Body of pancreas (tissue), 4 donors: ENCODE data around the gene ASCC3.

Source experiments
- POLR2A ChIP-seq, 3 donors: fragments of 450-650 bp; IDR thresholded peaks; one replicate each; pipeline ENCODE4 v1.6.1; 2016; ENCODE audit warnings: antibody characterized with exemption in 3 of 3, mild to moderate bottlenecking in 2 of 3
- TF ChIP-seq, protein P1 (sequence below), 7 experiments: fragments of 450-650 bp in 4 of 7; fragments of 200-600 bp in 3 of 7; sonication (generic) in 3 of 7; IDR thresholded peaks; one replicate each; pipeline ENCODE4 v1.5.1; 2016 to 2019; ENCODE audit warnings: antibody characterized with exemption in 7 of 7

DNA sequence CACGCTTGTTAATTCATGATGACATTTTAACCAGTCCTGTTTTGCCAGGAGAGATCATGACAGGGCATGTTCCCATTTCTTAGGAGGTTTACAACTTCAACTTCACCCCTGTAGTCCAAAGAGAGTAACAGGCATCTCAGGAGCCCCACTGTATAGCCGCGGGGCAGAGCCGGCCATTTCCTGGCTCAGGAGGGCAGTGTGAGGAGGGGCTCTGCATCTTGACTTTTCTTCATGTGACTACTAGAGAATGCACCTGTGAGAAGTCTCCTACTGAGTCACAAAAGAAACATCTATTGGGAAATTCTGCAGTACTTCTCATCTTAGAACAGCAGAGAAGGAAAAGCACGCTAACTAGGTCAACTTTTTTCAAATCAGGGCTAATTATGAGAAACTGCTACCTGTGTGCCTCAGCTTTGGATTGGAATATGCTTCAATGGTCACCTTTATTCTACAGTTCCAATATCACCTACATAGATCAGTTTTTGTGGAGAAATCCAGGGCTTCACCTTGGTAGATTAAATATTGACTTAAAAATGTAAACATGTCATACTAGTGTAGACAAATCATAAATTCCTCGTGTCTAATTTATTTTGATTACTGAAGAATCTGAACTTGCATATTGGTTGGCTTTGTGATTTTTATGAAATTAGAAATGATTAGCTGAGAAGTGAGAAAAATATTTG lies 387.8 kb downstream of the ASCC3 start:
- TF ChIP-seq, protein P1, sequence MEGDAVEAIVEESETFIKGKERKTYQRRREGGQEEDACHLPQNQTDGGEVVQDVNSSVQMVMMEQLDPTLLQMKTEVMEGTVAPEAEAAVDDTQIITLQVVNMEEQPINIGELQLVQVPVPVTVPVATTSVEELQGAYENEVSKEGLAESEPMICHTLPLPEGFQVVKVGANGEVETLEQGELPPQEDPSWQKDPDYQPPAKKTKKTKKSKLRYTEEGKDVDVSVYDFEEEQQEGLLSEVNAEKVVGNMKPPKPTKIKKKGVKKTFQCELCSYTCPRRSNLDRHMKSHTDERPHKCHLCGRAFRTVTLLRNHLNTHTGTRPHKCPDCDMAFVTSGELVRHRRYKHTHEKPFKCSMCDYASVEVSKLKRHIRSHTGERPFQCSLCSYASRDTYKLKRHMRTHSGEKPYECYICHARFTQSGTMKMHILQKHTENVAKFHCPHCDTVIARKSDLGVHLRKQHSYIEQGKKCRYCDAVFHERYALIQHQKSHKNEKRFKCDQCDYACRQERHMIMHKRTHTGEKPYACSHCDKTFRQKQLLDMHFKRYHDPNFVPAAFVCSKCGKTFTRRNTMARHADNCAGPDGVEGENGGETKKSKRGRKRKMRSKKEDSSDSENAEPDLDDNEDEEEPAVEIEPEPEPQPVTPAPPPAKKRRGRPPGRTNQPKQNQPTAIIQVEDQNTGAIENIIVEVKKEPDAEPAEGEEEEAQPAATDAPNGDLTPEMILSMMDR (IDR thresholded peaks at IDR 0.05), result no peak
- no peak for TF ChIP-seq POLR2A (IDR thresholded peaks at IDR 0.05)
